ENCODE measurements around the gene IRX1.

DNA sequence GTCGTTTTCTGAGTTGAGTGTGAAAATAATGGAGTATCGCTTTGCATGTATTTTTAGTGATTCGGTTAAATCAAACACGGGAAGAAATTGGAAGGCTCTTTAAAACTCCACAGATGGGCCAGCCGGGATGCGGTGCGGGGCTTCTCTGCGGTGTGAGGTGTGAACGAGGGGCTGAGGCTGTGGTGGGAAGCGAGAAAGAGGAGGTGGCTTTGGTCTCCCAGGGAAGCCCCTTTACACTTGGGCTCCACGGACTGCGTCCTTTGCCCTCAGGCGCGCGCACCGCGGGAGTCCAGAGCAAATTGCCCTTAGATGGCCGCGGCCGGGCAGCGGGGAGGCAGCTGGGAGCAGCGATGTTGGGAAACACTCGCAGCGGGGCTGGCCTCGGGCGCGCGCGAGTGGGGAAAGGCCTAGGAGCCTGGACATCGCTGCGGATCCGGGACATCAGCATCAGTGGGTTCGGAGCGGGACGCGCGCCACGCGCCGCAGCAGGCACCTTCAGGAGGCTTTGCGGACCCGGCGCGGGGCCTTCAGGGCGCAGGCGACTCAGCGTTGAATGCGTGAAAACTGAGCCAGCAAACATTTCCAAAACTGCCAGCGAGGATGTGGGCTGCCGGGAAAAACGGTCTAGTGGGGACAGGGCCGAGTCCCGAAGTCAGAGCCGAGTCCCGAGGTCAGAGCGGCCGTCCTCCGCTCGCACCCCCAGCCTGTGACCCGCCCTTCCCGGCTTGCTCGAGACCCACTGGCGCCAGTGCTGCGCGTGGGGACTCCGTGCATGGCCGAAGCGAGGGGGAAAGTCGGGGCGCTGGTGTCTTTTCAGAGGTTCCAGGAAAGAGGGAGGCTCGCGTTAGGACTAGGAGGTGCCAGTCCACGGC is 6.5 kb downstream of the IRX1 start:
- TF ChIP-seq POLR2A (IDR thresholded peaks at IDR 0.05) (no peak), EP300 (IDR thresholded peaks at IDR 0.05) (no peak), CTCF (IDR thresholded peaks at IDR 0.05) (no peak)
